Activated T-cell treated with anti-CD3 and anti-CD28 coated beads, Interleukin-2, amount 50 U/mL, for 48 hours (primary cell): Measurements from ENCODE around the gene DUSP14.

ENCODE experiments used
- DNase-seq, 2 experiments: peaks; one replicate each; pipeline ENCODE4 v3.0.0-alpha.2; 2020

The DUSP14 gene

DNA sequence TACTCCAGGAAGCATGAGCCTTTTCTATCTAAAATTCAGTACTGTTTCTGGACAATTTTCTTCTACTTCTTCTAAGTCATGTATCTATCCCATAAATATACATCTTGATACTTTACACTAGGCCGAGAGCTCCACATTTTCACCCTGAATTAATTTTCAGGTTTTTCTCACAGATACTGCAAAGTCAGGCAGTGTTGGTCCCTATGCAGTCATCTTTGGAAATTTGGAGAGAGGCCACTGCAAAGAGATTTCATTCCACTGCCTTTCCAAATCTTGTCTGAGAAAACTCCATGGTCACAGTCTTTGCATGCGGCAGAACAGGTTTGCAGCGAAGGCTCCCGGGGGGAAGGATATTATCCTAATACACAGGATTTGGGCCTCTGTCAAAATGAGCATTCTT, 28.2 kb downstream of the DUSP14 start:
- no peak for DNase-seq

DNA sequence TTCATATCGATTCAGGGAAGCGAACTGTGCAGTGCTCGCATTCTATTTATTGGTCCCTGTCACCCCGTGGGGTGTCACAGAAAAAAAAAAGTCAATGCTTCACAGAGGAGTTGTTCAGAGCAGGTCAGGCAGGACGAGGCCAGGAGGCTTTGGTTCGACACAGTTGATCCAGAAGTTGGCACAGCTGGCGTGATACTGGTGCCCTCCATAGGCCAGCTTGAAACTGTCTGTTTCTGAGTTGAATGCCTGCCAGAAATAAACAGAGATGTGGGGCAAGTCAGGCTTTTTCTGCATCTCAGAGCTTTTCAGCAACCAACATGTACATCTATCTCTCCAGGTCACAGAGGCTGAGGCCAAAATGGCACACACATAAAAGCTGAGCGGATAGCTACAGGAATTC, 29.1 kb downstream of the DUSP14 start:
- DNase-seq, result no peak

DNA sequence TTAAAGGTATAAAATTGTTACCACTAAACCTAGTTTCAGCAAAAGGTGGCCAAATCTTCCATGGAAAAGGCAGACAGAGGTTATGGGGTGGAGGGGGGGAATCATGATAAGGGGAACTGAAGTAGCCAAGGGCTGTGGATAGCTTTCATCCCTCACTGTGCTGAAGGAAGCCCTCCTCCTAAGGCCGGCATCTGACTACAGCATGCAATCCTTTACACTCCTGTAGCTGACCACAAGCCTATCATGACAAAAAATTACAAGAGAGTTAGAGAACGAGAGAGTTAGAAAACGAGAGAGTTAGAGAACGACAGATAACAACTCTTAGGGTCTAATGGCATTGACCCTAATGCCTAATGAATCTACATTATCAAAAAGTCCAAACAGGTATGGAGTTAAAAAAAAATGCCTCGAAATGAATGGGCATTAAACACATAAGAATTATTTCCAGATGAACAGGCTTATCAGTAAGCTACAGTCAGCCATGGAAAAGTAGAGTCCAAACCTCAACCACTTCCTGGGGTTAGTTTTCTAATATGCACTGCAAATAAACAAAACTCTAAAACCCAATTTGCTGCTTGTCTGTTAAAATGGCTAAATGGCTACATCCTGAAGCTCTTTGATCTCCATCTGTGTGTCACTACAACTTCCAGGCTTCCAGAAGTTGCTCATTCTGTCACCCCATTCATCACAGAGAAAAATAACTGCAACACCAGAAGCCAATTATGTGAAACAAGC, 29.7 kb downstream of the DUSP14 start:
- no peak for DNase-seq

DNA sequence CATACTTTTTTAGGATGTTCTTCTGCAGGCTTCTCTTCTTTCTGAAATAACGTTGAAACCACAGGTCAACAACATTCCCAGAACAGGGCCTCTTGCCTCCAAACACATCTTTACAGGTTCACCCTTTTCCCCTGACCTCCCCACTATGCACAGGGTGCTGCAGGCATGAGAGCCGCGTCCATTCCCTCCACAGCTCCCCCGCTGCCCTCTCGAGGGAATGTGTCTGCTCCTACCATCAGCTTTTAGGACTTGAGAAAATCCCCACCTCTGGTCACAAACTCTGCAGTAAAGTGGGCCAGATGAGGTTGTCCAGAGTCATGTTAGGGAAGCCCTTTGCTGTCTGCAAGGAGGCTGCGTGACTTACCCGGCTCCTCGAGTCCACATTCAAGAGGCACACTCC, 30.5 kb downstream of the DUSP14 start:
- DNase-seq, result no peak

DNA sequence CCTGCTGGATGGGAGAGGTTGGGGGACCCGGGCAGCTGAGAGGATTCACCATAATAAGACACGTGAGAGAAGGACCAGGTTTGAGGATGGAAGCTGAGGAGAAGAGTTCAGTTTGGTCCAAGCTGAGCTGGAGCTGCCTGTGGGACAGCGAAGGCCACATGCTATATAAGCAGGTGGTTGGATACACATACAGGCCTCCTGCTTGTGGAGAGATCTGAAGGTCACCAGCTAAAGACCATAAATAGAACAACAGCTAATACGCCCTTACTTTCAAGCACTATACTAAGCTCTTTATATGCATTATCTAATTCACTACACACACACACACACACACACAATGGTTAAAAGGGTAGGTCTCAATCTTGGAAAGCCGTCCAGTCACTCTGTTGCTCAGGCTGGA, 32.1 kb downstream of the DUSP14 start:
- no peak for DNase-seq

DNA sequence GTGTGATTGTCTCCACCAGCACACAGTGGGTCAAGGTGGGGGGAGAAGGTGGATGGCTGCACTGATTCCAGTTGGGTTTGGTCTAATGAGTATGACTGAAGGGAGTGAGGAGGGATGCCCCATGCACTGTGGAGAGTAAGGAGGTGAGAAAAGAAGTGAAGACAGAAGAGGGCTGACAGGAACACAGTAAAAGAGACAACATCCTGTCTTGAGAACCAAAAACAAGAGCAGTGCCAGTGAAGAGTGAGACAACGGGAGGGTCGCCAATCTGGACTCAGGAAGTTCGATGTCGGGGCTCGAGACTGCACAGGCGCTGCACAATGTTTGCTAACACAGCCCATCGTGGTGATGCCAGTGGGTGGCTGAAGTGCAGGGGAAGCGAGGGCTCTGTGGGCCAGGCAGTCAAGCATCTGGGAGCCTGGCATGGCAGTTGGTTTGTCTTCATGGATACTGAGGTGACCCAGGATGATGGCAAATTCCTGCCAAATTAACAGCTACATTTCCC, 34.1 kb downstream of the DUSP14 start:
- no peak for DNase-seq

DNA sequence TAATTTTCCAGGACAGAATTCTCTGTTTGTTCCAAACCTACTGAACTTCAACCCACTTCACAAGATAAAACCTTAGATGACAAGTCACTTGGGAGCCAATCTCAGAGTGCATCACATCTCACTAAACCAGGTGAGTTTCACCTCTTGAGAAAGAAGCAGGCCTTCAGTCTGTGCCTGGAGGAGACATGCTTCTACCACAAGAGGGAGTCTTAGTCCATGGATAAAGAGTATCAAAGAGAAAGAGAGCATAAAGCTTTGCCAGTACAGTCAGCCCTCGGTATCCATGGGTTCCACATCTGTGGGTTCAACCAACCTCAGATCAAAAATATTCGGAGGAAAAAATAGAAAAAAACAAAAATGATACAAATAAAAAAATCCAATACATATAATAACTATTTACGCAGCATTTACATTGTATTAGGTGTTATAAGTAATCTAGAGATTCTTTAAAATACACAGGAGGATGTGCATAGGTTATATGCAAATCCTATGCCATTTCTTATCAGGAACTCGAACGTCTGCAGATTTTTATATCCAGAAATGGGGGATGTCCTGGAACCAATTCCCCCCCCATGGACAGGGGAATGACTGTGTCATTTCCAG, 37.7 kb downstream of the DUSP14 start:
- no peak for DNase-seq

DNA sequence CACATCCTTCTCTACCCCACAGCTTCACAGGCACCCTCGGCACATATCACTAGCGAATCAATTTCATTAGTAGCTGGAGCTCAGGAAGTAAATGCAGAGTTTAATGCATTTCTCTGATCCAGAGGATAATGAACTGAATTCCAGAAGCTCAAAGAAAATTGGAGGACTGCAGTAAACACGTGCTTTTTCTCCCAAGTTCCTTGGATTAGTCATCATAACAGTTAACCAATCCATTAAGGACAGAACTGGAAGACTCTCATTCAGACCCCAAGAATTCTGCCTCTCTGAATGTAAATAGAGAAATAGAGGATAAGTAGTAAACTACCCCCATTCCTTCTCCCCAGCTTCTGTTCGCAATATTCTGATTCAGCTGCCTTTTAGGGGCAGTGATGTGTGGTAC, 40.7 kb downstream of the DUSP14 start:
- no peak for DNase-seq

DNA sequence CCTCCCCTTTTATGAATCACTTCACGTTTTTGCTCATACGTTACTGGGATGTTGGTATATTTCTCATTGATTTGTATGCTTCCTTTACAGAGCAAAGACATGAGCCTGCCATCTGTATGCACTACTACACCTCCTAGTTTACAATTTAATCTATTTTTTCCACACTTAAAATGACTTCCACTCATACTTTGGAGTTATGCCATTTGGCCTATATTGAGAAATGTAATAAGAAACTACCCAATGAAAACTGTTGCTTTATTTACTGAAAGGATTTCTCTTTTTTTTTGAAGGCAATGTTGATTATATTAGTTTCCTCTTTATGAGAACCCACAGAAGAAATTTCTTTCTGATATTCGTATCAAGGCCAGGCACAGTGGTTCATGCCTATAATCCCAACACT, 43.1 kb downstream of the DUSP14 start:
- no peak for DNase-seq

DNA sequence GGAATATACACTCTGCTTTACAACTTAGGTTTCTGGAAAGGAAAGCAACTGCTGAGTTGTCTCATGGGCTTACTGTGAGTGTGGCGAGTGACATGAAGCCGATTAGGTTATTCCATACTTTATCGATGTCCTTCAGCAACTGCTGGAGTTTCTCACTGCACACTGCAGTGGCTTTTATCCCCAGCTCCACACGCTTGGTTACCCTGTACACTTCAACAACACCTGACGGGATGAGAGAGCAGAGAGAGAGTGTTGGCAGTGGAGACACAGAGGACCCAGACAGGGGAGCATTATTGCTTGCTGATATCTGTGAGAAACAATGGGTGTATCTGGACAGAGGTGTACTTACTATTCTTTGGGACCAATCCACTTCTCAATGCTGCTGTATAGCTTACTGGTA, 46.2 kb downstream of the DUSP14 start:
- no peak for DNase-seq

DNA sequence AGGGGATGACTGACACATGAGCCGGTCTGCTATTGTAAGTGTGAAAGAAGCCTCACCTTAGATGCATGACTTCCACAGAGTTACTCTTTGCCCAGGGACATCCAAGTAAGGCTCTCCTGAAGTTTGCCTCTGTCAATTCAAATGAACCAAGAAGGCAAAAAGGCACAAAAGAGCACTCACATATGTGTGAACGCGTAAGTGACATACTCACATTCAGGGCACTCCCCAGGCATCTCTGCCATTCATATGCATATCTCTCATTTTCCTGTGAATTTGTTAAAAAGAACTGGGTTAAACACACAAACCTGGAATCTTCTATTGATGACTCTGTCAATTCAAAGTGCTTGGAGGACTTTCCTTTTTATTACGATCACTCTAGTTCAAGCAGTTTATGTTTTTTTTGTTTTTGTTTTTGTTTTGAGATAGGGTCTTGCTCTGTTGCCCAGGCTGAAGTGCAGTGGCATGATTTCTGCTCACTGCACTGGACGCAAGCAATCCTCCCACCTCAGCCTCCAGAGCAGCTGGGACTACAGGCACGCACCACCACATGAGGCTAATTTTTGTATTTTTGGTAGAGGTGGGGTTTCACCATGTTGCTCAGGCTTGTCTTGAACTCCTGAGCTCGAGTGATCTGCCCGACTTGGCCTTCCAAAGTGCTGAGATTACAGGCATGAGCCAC, 49.4 kb downstream of the DUSP14 start:
- no peak for DNase-seq

DNA sequence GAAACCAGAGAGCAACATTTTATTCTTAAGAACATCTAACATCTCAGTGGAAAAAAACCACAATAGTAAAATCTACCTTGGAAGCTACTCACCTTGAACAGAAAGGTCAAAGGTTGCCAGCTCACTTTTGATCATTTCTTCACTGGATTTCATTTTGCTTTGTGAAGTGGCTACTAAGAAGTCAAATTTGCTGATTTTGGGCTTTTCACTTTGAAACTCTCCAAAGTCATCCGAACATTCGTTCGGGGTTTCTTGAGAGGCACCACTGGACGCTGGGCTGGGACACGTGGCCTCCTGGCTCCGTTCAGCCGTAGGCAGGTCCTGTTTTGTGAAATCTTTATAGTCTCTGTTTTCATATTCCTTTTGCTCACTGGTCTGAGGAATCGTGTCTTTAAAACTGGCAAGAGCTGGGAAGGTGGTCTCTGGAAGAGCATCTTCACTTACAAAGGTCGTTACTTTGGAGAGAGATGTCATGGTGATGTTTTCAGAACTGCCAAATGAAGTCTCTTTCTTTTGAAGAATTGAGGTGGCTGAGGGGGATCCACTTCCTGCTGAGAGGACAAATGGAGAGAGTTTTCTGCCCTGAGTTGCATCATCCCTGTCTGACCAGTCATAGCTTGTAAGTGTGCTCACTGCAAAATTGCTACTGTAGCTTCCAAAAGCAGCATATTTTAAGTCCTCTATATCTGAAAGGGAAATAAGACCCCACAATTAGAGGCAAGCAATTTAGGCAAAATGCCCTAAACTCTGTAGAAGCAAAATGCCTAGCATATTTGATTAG, 52.4 kb downstream of the DUSP14 start:
- DNase-seq, result no peak

DNA sequence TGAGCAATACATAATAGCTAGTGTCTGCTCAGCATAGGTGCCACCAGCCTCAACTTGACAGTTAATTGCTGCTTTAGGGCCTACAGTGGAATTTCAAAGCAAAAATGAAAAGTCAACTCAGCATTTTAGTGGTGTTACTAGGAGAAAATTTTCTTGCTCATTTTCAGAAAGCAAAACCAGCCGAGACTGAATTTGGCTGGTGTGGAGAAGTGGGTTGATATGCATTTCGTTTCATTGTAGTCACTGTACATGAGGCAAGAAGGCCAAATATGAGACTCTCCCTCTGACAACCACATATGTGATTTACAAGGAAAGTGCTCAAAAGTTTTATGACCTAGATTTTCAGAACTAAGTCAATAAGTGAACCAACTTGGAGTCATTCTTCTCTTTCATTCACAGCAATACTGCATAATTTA, 54.0 kb downstream of the DUSP14 start:
- DNase-seq, result no peak

DNA sequence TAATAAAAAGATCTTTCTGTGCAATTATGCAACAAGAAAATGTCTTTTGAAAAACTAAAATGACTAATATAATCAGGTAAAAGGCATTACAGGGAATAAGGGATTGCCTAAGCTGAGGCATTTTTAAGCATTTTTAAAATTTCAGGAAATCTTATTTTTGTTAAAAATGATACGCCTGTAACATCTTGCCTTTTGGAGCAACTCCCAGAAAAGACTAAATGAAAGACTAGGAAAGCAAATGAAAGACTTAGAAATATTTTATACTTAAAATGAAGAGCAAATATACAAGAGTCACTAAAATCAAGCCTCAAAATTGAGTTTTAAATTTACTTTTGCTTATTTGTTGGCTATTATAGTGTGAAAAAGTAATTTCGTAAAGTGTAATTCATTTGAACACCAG, 55.8 kb downstream of the DUSP14 start:
- no peak for DNase-seq

DNA sequence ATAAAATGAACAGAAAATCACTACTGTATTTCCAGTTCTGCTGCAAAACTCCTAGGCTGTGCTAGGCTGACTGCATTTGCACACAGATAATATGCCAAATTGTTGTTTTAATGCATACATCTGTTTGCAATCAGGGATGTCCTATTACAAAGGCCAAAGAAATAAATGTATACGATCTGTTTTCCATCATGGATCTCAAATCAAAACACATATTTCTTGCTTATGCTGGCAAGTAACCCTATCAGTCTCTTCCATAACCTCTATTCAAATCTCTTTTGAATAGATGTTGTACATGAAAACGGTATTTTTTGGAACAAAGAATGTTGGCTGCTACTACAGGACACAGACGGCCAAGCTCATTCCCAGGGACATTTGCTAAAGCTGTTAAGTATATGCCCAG, 56.6 kb downstream of the DUSP14 start:
- DNase-seq, result no peak

DNA sequence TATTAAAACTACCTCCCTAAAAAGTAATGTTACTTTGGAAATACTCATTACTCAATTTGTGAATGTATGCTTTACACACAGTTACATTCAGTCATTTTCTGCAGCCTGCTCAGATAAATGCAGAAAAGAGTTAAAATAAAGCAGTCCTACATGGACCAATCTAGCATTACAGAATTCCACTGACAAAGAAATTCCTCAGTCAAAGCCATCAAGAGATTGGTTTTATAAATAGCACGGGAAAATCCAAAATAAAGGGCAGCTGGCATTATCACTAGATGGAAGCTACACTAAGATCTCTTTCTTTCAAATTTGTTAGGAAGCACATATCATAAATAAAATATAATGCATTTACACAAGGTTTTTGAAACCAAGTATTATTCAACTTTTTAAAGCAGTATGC, 58.3 kb downstream of the DUSP14 start:
- DNase-seq, result no peak

DNA sequence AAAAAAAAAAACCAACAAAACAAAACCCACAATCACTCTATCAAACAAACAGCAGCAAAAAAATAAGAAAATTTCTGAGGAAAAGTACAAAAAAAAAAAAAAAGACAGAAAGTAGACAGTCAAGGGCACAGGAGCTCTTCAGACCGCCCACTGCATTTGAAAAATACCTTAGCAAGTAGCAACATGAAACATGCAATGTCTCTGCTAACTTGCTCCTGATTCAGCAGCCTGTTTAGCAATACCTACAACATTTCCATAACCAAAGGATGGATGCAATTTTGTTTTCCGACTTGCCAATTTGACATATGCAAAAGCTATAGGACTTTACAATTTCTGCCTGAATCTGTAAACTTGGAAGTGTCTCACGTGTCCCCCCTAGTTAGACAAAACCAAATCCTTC, 62.1 kb downstream of the DUSP14 start:
- DNase-seq, result no peak

DNA sequence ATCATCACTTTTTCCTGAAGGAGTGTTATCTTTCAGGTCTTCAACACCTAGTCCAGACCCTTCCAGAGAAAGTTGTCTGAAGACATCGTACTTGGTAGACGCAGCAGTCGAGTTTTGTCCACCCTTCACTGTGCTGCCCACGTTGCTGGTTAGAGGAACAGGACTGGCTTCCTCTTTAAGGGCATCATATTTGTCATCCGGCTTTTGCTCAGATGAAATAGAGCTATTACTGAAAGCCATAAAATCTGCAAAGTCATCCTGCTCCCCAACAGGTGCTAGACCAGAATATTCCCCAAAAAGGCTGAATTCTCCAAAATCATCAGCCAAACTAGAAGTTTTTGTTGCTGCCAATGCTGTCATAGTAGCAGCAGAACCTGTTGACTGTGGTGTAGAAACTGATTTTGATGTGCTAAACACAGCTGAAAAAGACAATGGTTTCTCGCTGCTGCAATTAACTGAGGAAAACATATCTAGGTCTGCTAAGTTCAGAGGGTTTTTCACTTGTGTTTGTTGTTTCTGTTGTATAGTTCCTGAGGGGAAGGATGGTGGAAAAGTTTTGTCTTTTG, 63.8 kb downstream of the DUSP14 start:
- DNase-seq, result no peak

DNA sequence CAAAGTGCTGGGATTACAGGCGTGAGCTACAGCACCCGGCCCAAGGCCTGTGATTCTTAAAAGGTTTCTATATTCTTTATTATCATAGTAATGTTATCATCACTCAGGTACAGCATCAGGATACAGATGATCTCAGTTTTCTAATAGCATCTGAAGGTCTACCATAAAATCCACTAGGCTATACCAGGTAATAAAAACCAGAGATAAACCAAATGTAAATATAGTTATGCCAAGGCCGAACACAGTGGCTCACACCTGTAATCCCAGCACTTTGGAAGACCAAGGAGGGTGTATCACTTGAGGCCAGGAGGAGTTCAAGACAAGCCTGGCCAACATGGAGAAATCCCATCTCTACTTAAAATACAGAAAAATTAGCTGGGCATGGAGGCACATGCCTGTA, 65.7 kb downstream of the DUSP14 start:
- DNase-seq, result no peak

DNA sequence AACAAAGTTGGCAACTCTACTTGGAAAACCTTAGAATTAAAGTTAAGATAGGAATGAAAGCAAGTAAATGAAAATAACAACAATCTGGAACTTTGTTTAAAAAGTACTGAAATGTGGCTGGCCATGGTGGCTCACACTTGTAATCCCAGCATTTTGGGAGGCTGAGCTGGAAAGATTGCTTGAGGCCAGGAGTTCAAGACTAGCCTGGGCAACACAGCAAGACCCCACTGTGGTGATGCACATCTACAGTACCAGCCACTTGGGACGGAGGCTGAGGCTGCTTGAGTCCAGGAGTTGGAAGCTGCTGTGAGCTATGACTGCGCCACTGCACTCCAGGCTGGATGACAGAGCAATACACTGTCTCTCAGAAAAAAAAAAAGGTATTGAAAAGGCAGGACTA, 67.8 kb downstream of the DUSP14 start:
- no peak for DNase-seq

DNA sequence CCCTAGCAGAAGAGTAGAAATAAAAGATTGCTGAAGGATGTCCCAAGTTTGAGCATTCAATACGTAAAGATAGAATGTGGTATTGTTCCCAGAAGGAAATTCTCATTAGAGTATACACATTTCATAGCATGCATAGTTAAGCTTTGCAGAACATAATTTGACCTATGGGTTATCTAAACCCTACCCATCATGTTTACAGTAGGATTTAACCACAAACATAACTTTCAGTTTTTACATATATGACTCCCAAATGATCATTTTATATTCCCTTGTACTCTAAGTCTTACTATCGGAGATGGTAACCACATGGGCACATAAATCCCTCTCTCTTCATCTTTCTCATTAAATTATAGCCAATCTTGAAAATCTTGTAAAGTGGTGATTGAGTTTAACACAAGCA, 68.6 kb downstream of the DUSP14 start:
- DNase-seq, result no peak

DNA sequence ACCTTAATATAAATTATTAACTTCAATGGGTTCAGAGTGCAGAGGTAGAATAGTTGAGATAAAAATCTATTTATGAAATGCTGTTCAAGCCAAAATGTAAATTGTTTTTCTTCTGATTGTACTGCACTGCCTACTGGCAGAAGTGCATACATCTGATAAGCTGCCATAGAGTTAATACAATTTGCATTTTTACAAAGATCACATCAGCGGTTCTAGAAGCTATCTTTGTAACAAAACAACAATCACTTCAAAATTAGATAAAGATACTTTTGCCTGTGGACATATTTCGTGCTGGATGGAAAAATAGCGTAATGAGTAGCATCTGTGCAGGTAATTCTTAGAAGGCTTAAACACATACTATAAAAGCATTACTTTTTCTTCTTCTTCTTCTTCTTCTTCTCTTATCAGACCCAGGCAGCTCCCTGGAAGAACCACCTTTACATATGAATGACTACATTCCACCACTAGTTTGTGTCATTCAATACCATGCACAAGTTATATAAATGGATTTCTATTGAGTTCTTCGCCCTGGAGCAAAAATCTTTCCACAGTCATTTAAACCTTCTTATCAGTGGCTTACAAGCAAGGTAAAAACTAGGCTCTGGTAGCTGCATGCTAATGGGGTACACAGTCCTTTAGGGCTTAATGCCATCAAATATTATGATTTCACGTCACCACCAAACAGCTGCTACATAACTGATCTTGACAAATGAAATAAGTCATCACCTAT, 72.5 kb downstream of the DUSP14 start:
- no peak for DNase-seq
